Neutrophil (primary cell): Measurements from ENCODE around the gene NBAS.
"Not testable (repeated sequence)": the region's sequence is repeated elsewhere in the genome, so short reads cannot be mapped to it uniquely, and the experiment has no call there.

Source experiments
- H3K27ac ChIP-seq: fragments of 200-600 bp; sonication (generic); 2 replicates; pipeline ENCODE4 v1.5.1; 2016; ENCODE audit warnings: mild to moderate bottlenecking, moderate library complexity
- H3K27me3 ChIP-seq: fragments of 200-600 bp; sonication (generic); 2 replicates; pipeline ENCODE4 v1.6.0; 2016; ENCODE audit warnings: mild to moderate bottlenecking
- H3K36me3 ChIP-seq: fragments of 200-600 bp; sonication (generic); 2 replicates; pipeline ENCODE4 v1.5.1; 2017
- H3K4me1 ChIP-seq, 2 experiments: fragments of 200-600 bp in 1 of 2; sonication (generic) in 1 of 2; 1 replicate in 1 of 2; 2 replicates in 1 of 2; pipeline versions ENCODE4 v1.5.1 to v1.6.1; 2013 to 2016; ENCODE audit warnings: low read depth in 1 of 2, low read length in 1 of 2, mild to moderate bottlenecking in 1 of 2, moderate library complexity in 1 of 2; ENCODE audit not compliant: control insufficient read depth in 1 of 2, insufficient read depth in 1 of 2
- H3K4me3 ChIP-seq, 2 experiments: fragments of 200-600 bp in 1 of 2; sonication (generic) in 1 of 2; 1 replicate in 1 of 2; 2 replicates in 1 of 2; pipeline ENCODE4 v1.5.1; 2013 to 2016; ENCODE audit warnings: low read depth in 1 of 2, low read length in 1 of 2, mild to moderate bottlenecking in 1 of 2, moderate library complexity in 1 of 2
- H3K9me3 ChIP-seq: fragments of 200-600 bp; sonication (generic); 2 replicates; pipeline ENCODE4 v1.5.1; 2016
- TF ChIP-seq, protein P1 (sequence below): fragments of 200-600 bp; sonication (generic); IDR thresholded peaks from 2 replicates; pipeline ENCODE4 v1.5.1; 2016; ENCODE audit warnings: antibody characterized with exemption

NBAS gene

GRCh38 chr2:15408759-15409158 lies 152.4 kb downstream of the NBAS start:
- TF ChIP-seq, protein P1, sequence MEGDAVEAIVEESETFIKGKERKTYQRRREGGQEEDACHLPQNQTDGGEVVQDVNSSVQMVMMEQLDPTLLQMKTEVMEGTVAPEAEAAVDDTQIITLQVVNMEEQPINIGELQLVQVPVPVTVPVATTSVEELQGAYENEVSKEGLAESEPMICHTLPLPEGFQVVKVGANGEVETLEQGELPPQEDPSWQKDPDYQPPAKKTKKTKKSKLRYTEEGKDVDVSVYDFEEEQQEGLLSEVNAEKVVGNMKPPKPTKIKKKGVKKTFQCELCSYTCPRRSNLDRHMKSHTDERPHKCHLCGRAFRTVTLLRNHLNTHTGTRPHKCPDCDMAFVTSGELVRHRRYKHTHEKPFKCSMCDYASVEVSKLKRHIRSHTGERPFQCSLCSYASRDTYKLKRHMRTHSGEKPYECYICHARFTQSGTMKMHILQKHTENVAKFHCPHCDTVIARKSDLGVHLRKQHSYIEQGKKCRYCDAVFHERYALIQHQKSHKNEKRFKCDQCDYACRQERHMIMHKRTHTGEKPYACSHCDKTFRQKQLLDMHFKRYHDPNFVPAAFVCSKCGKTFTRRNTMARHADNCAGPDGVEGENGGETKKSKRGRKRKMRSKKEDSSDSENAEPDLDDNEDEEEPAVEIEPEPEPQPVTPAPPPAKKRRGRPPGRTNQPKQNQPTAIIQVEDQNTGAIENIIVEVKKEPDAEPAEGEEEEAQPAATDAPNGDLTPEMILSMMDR = no peak
- H3K4me3 ChIP-seq = no peak overlapping the region

GRCh38 chr2:15407666-15408065 lies 153.5 kb downstream of the NBAS start:
- H3K36me3 ChIP-seq = no peaks in the 10 kb centered on the region
- TF ChIP-seq, protein P1 = no peak
- no peak overlapping the region for H3K27ac ChIP-seq
- no peaks in the 10 kb centered on the region for H3K4me1 ChIP-seq
- H3K4me3 ChIP-seq = no peak overlapping the region
- no peaks in the 10 kb centered on the region for H3K9me3 ChIP-seq
- no peaks in the 10 kb centered on the region for H3K27me3 ChIP-seq

More at GRCh38 chr2:15408759-15409158, 152.4 kb downstream of the NBAS start:
- Histone ChIP-seq H3K9me3 (no peaks in the 10 kb centered on the region), H3K27ac (no peak overlapping the region), H3K36me3 (no peaks in the 10 kb centered on the region), H3K4me1 (no peaks in the 10 kb centered on the region), H3K27me3 (no peaks in the 10 kb centered on the region)

GRCh38 chr2:15404511-15404910 lies 156.6 kb downstream of the NBAS start:
- H3K36me3 ChIP-seq, H3K4me3 ChIP-seq, H3K27me3 ChIP-seq, H3K27ac ChIP-seq, H3K4me1 ChIP-seq, H3K9me3 ChIP-seq: not testable (repeated sequence)

- TF ChIP-seq, protein P1 = no peak
Measured at GRCh38 chr2:15400240-15400826, 160.8 kb downstream of the NBAS start.

GRCh38 chr2:15399241-15399640 lies 161.9 kb downstream of the NBAS start:
- TF ChIP-seq, protein P1 = no peak
- H3K4me1 ChIP-seq = no peaks in the 10 kb centered on the region
- H3K4me3 ChIP-seq = no peak overlapping the region
- no peaks in the 10 kb centered on the region for H3K9me3 ChIP-seq
- no peak overlapping the region for H3K27ac ChIP-seq
- H3K27me3 ChIP-seq = no peaks in the 10 kb centered on the region
- H3K36me3 ChIP-seq = no peaks in the 10 kb centered on the region

More at GRCh38 chr2:15400240-15400826, 160.8 kb downstream of the NBAS start:
- H3K27me3 ChIP-seq = no peaks in the 10 kb centered on the region
- no peaks in the 10 kb centered on the region for H3K36me3 ChIP-seq
- no peaks in the 10 kb centered on the region for H3K4me1 ChIP-seq
- H3K9me3 ChIP-seq = no peaks in the 10 kb centered on the region
- no peak overlapping the region for H3K4me3 ChIP-seq
- H3K27ac ChIP-seq = no peak overlapping the region

- no peaks in the 10 kb centered on the region for H3K4me1 ChIP-seq
- no peaks in the 10 kb centered on the region for H3K9me3 ChIP-seq
- H3K36me3 ChIP-seq = no peaks in the 10 kb centered on the region
- no peak overlapping the region for H3K27ac ChIP-seq
- no peak overlapping the region for H3K4me3 ChIP-seq
- H3K27me3 ChIP-seq = no peaks in the 10 kb centered on the region
- TF ChIP-seq, protein P1 = no peak
Measured at GRCh38 chr2:15391751-15392150, 169.4 kb downstream of the NBAS start.
